H1 (cell line): ENCODE data around the gene TAOK1. TPM values are rescaled to one million over a fixed set of nuclear protein-coding genes. Genes with fewer than 3 reads are reported as not detected.

Experiments used
- CTCF ChIA-PET: fragments of 300-600 bp; sonication (Branson Sonifier 250); formaldehyde crosslinking; loops from one replicate; lab custom pipeline; 2021; ENCODE audit not compliant: partially characterized antibody; lab: Charles Lee
- POLR2A ChIA-PET: fragments of 300-600 bp; sonication (Branson Sonifier 250); formaldehyde crosslinking; loops from one replicate; lab custom pipeline; 2021; ENCODE audit warnings: inconsistent platforms; ENCODE audit not compliant: partially characterized antibody; lab: Charles Lee
- DNase-seq, 2 experiments: peaks; one replicate each; pipeline versions ENCODE4 v3.0.0 to v3.0.0-alpha.2; 2010 to 2022; ENCODE audit warnings: low spot score in 2 of 2, low read depth in 1 of 2, mixed read lengths in 1 of 2
- FAIRE-seq: peaks from 2 replicates; lab custom pipeline; 2011; peaks lifted over from hg19 to GRCh38; lab: Jason Lieb, UNC
- H2AFZ ChIP-seq: 2 replicates; pipeline ENCODE4 v1.8.1; 2012; ENCODE audit warnings: low read length, inconsistent platforms
- H2AK5ac ChIP-seq: 2 replicates; pipeline ENCODE4 v1.6.1; 2013; ENCODE audit warnings: low read depth, low read length
- H2BK120ac ChIP-seq: replicated peaks from 2 replicates; pipeline ENCODE3; 2013; ENCODE audit warnings: low read depth, low read length, inconsistent platforms
- H2BK12ac ChIP-seq: 2 replicates; pipeline ENCODE4 v1.6.1; 2013; ENCODE audit warnings: low read depth, low read length
- H2BK15ac ChIP-seq: 2 replicates; pipeline ENCODE4 v1.6.1; 2013; ENCODE audit warnings: low read length
- H2BK20ac ChIP-seq: 2 replicates; pipeline ENCODE4 v1.6.1; 2013; ENCODE audit warnings: low read length
- H2BK5ac ChIP-seq: 2 replicates; pipeline ENCODE4 v1.6.1; 2013; ENCODE audit warnings: low read depth, low read length
- H3K14ac ChIP-seq: 2 replicates; pipeline ENCODE4 v1.6.1; 2013; ENCODE audit warnings: inconsistent platforms; ENCODE audit not compliant: insufficient read length
- H3K18ac ChIP-seq: 2 replicates; pipeline ENCODE4 v1.6.1; 2013; ENCODE audit warnings: low read length; ENCODE audit errors: extremely low read depth
- H3K23ac ChIP-seq: 2 replicates; pipeline ENCODE4 v1.6.1; 2013; ENCODE audit warnings: inconsistent platforms; ENCODE audit not compliant: insufficient read length
- H3K23me2 ChIP-seq: 2 replicates; pipeline ENCODE4 v1.6.1; 2013; ENCODE audit warnings: low read depth, low read length
- H3K27ac ChIP-seq: 2 replicates; pipeline ENCODE4 v1.6.1; 2011; ENCODE audit warnings: low read depth, low read length, inconsistent platforms
- H3K27me3 ChIP-seq, 4 experiments: replicated peaks in 1 of 4; 1 replicate in 1 of 4; 2 replicates in 3 of 4; pipeline versions ENCODE4 v1.6.1 to v1.8.1; 2011 to 2013; ENCODE audit warnings: low read length in 3 of 4, mild to moderate bottlenecking in 3 of 4, inconsistent platforms in 2 of 4, mixed read lengths in 2 of 4, moderate library complexity in 1 of 4; ENCODE audit not compliant: control insufficient read depth in 3 of 4, insufficient read depth in 3 of 4; ENCODE audit errors: extremely low read depth in 1 of 4
- H3K36me3 ChIP-seq, 4 experiments: 2 replicates each; pipeline versions ENCODE4 v1.6.1 to v1.8.1; 2011 to 2013; ENCODE audit warnings: mild to moderate bottlenecking in 4 of 4, low read length in 3 of 4, moderate library complexity in 2 of 4, control low read depth in 1 of 4, inconsistent platforms in 1 of 4; ENCODE audit not compliant: insufficient read depth in 4 of 4, control insufficient read depth in 2 of 4
- H3K4ac ChIP-seq: replicated peaks from 2 replicates; pipeline ENCODE3; 2013; ENCODE audit warnings: low read length, low read depth, mixed read lengths, inconsistent platforms; ENCODE audit not compliant: insufficient read length
- H3K4me1 ChIP-seq, 4 experiments: replicated peaks in 1 of 4; 1 replicate in 1 of 4; 2 replicates in 3 of 4; pipeline versions ENCODE4 v1.6.1 to v1.8.1; 2011 to 2013; ENCODE audit warnings: low read length in 3 of 4, inconsistent platforms in 2 of 4, mixed read lengths in 1 of 4; ENCODE audit not compliant: insufficient read depth in 4 of 4, control insufficient read depth in 3 of 4
- H3K4me2 ChIP-seq, 2 experiments: 2 replicates each; pipeline versions ENCODE4 v1.6.1 to v1.8.1; 2011 to 2013; ENCODE audit warnings: low read depth in 2 of 2, low read length in 2 of 2, control low read depth in 1 of 2, inconsistent platforms in 1 of 2, mild to moderate bottlenecking in 1 of 2; ENCODE audit not compliant: insufficient read depth in 1 of 2
- H3K4me3 ChIP-seq, 4 experiments: fragments of 200-600, 300-600 bp in 1 of 4; sonication (generic), shearing (Covaris generic), sonication (Bioruptor Twin) in 1 of 4; 2 replicates each; pipeline versions ENCODE4 v1.5.1 to v1.8.1; 2011 to 2016; ENCODE audit warnings: low read length in 4 of 4, low read depth in 3 of 4, control low read depth in 2 of 4, inconsistent platforms in 2 of 4, mild to moderate bottlenecking in 2 of 4, mixed read lengths in 1 of 4, moderate library complexity in 1 of 4; ENCODE audit not compliant: insufficient read depth in 2 of 4; ENCODE audit errors: extremely low read depth in 1 of 4
- H3K56ac ChIP-seq: replicated peaks from 2 replicates; pipeline ENCODE3; 2013; ENCODE audit warnings: low read depth, mild to moderate bottlenecking, mixed read lengths, low read length, inconsistent platforms; ENCODE audit not compliant: insufficient read length
- H3K79me1 ChIP-seq: 2 replicates; pipeline ENCODE4 v1.6.1; 2013; ENCODE audit warnings: low read depth, low read length, control low read depth
- H3K79me2 ChIP-seq, 2 experiments: 2 replicates each; pipeline versions ENCODE4 v1.6.1 to v1.8.1; 2012 to 2013; ENCODE audit warnings: low read length in 2 of 2, mild to moderate bottlenecking in 2 of 2, inconsistent platforms in 1 of 2; ENCODE audit not compliant: insufficient read depth in 2 of 2, control insufficient read depth in 1 of 2
- H3K9ac ChIP-seq, 4 experiments: replicated peaks in 1 of 4; 1 replicate in 1 of 4; 2 replicates in 3 of 4; pipeline versions ENCODE4 v1.6.1 to v1.8.1; 2011 to 2013; ENCODE audit warnings: low read depth in 3 of 4, low read length in 3 of 4, control low read depth in 2 of 4, mild to moderate bottlenecking in 2 of 4, moderate library complexity in 2 of 4, inconsistent platforms in 1 of 4; ENCODE audit errors: extremely low read depth in 1 of 4
- H3K9me3 ChIP-seq, 2 experiments: 2 replicates each; pipeline versions ENCODE4 v1.6.1 to v1.8.1; 2012 to 2013; ENCODE audit warnings: mild to moderate bottlenecking in 2 of 2, moderate library complexity in 2 of 2, control low read depth in 1 of 2, inconsistent platforms in 1 of 2, low read depth in 1 of 2, low read length in 1 of 2, mixed read lengths in 1 of 2; ENCODE audit not compliant: insufficient read depth in 2 of 2
- H4K20me1 ChIP-seq, 2 experiments: replicated peaks in 1 of 2; 2 replicates each; pipeline versions ENCODE3 to v1.8.1; 2011 to 2013; ENCODE audit warnings: inconsistent platforms in 2 of 2, low read length in 2 of 2, mild to moderate bottlenecking in 1 of 2; ENCODE audit not compliant: insufficient read depth in 2 of 2, control insufficient read depth in 1 of 2
- H4K5ac ChIP-seq: 2 replicates; pipeline ENCODE4 v1.6.1; 2013; ENCODE audit warnings: low read length, low read depth, mixed read lengths, inconsistent platforms; ENCODE audit not compliant: insufficient read length
- H4K8ac ChIP-seq: 2 replicates; pipeline ENCODE4 v1.8.0; 2013; ENCODE audit warnings: mild to moderate bottlenecking, moderate library complexity, low read length, inconsistent platforms; ENCODE audit not compliant: insufficient read depth; ENCODE audit errors: extremely low read depth
- H4K91ac ChIP-seq: replicated peaks from 2 replicates; pipeline ENCODE3; 2013; ENCODE audit warnings: low read length, mixed read lengths, inconsistent platforms; ENCODE audit not compliant: insufficient read length
- BACH1 ChIP-seq: IDR thresholded peaks from 2 replicates; pipeline ENCODE4 v1.6.1; 2012; ENCODE audit warnings: low read length, improper control_type of control experiment
- BRCA1 ChIP-seq: IDR thresholded peaks from 2 replicates; pipeline ENCODE4 v1.6.1; 2012; ENCODE audit warnings: low read depth, low read length, improper control_type of control experiment
- EP300 ChIP-seq, 2 experiments: IDR thresholded peaks; 1 replicate in 1 of 2; 2 replicates in 1 of 2; pipeline ENCODE4 v1.6.1; 2011 to 2012; ENCODE audit warnings: low read depth in 2 of 2, low read length in 2 of 2, mild to moderate bottlenecking in 2 of 2, borderline replicate concordance in 1 of 2, inconsistent platforms in 1 of 2, moderate library complexity in 1 of 2
- EZH2 ChIP-seq: fragments of 200-600 bp; sonication (generic); IDR thresholded peaks from 2 replicates; pipeline ENCODE4 v1.7.1; 2012; ENCODE audit warnings: low read depth, mild to moderate bottlenecking, moderate library complexity, low read length, inconsistent platforms; ENCODE audit not compliant: severe bottlenecking
- KDM1A ChIP-seq: fragments of 200-600, 300-600 bp; sonication (generic); IDR thresholded peaks from 2 replicates; pipeline ENCODE4 v1.7.1; 2016; ENCODE audit warnings: mild to moderate bottlenecking, low read length, borderline replicate concordance
- RBBP5 ChIP-seq: IDR thresholded peaks from 2 replicates; pipeline ENCODE4 v1.7.1; 2012; ENCODE audit warnings: low read depth, mild to moderate bottlenecking, inconsistent platforms, low read length, moderate library complexity, borderline replicate concordance
- RFX5 ChIP-seq: IDR thresholded peaks from 2 replicates; pipeline ENCODE4 v1.6.1; 2011; ENCODE audit warnings: low read depth, low read length, improper control_type of control experiment, borderline replicate concordance
- RNF2 ChIP-seq: fragments of 200-900, 300-1000 bp; sonication (generic); IDR thresholded peaks from 2 replicates; pipeline ENCODE4 v1.7.1; 2016; ENCODE audit warnings: borderline replicate concordance, low read depth, mild to moderate bottlenecking, antibody characterized with exemption, low read length; ENCODE audit not compliant: poor library complexity, severe bottlenecking; ENCODE audit errors: missing control alignments
- SIRT6 ChIP-seq: IDR thresholded peaks from one replicate; pipeline ENCODE4 v1.7.1; 2012; ENCODE audit warnings: low read length, inconsistent platforms
- SIX5 ChIP-seq: IDR thresholded peaks from 2 replicates; pipeline ENCODE4 v1.6.1; 2011; ENCODE audit warnings: mild to moderate bottlenecking, low read depth, low read length
- USF2 ChIP-seq: IDR thresholded peaks from 2 replicates; pipeline ENCODE4 v1.6.1; 2011; ENCODE audit warnings: low read length, improper control_type of control experiment
- WGBS, 2 experiments: shearing (Covaris generic) in 1 of 2; methylation state at CpG; one replicate each; pipeline versions ENCODE4 v1.1.6 to v1.1.7; 2013 to 2015; ENCODE audit warnings: low lambda C conversion rate in 2 of 2, mixed read lengths in 2 of 2, inconsistent platforms in 1 of 2, low coverage in 1 of 2, missing lambda C conversion rate in 1 of 2; ENCODE audit not compliant: insufficient replicate concordance in 2 of 2, insufficient coverage in 1 of 2, insufficient read length in 1 of 2; ENCODE audit errors: extremely low coverage in 1 of 2, missing lambda C conversion rate in 1 of 2; 5-methylcytosine and 5-hydroxymethylcytosine counted together
- polyA plus RNA-seq, 7 experiments: library from polyadenylated mRNA; depleted of rRNA in 3 of 7; stranded (reverse) in 5 of 7; unstranded in 2 of 7; fragments of >200 nt in 5 of 7; fragments of 200-250 nt in 2 of 7; gene quantifications; 1 replicate in 5 of 7; 2 replicates in 1 of 7; 4 replicates in 1 of 7; pipeline versions ENCODE4 v1.2.1 to v1.2.3, GENCODE V29; 2011 to 2013; ENCODE audit warnings: missing spikeins in 2 of 7, mixed read lengths in 2 of 7
- total RNA-seq: library from RNA; stranded (reverse); fragmentation: NEBNext Ultra II Directional; extraction: Animal tissue kit (Norgen Biotek cat#: 25700); gene quantifications from 2 replicates; pipeline ENCODE4 v1.2.1, GENCODE V29; 2021

TAOK1 gene
- total and polyA plus RNA-seq, 2 of the 8 experiments (the other 6 are each of a cell fraction or from before 2014, with no cell fraction given): 12.2 to 90.6 TPM

GRCh38 chr17:29587591-29587990 lies 197.4 kb downstream of the TAOK1 start:
- no peak overlapping the region for H2AFZ ChIP-seq
- peak overlapping the region; percentile 12; the same call in 1 of the 2 replicates for H2BK15ac ChIP-seq
- H3K18ac ChIP-seq: no peak overlapping the region
- no peak overlapping the region for H3K4ac ChIP-seq
- peaks cover 7 to 44% (median 35%) of the 10 kb centered on the region in 4 experiments for H3K4me1 ChIP-seq
- H3K23me2 ChIP-seq: peaks cover 32% of the 10 kb centered on the region; the same call in 1 of the 2 replicates
- H4K20me1 ChIP-seq: peaks cover 15 to 35% of the 10 kb centered on the region in 2 experiments
- peak overlapping the region; percentile 93 to 95; a peak in 2 of 4 replicates for H3K4me2 ChIP-seq
- H3K79me2 ChIP-seq: peaks cover 0 to 42% of the 10 kb centered on the region in 2 experiments; a peak in 2 of 4 replicates
- H2BK120ac ChIP-seq: no peak overlapping the region
- no peak overlapping the region for H3K23ac ChIP-seq
- H3K27me3 ChIP-seq: peaks cover 0 to 6% (median 5%) of the 10 kb centered on the region in 4 experiments; a peak in 2 of 7 replicates
- FAIRE-seq (no peak), DNase-seq (no peak)
- H3K27ac ChIP-seq: no peak overlapping the region
- H4K91ac ChIP-seq: no peak overlapping the region
- POLR2A ChIA-PET: interaction anchor here (0.6 to 1.8 kb wide), 4 partner anchors 11 to 321 kb away, joined by 3 to 8 read pairs (median 4); no protein-coding TSS in a partner anchor
- no peak overlapping the region for H4K5ac ChIP-seq
- no peak overlapping the region for H3K56ac ChIP-seq
- WGBS, 2 experiments: 80% methylated on average over 6 of the region's 6 CpGs; no CpG with 5 or more reads in 1 of the 2 experiments
- H3K36me3 ChIP-seq: 0 out of 8 replicates have a peak, but pooled peaks cover 0 to 3% (median 0%) of the 10 kb centered on the region in 4 experiments
- H3K4me3 ChIP-seq: peak overlapping the region in 3 of 4 experiments; percentile 64 to 82 (median 76); a peak in 1 of 8 replicates
- no peak overlapping the region for H4K8ac ChIP-seq
- H2AK5ac ChIP-seq: no peak overlapping the region
- H3K9ac ChIP-seq: no peak overlapping the region
- CTCF ChIA-PET: interaction anchor here (0.9 to 14.8 kb wide), 7 partner anchors 9 to 218 kb away, joined by 3 to 193 read pairs (median 11); partner anchors contain the start of gene CORO6
- H3K79me1 ChIP-seq: peaks cover 19% of the 10 kb centered on the region
- no peak overlapping the region for H2BK5ac ChIP-seq
- H2BK20ac ChIP-seq: no peak overlapping the region
- H3K9me3 ChIP-seq: no peaks in the 10 kb centered on the region
- no peak overlapping the region for H3K14ac ChIP-seq
- no peak overlapping the region for H2BK12ac ChIP-seq
- TF ChIP-seq RBBP5 (no peak), EZH2 (no peak), BACH1 (no peak), EP300 (IDR thresholded peaks at IDR 0.05; ENCODE audit: borderline replicate concordance in 1 of 2, low read depth in 2 of 2, low read length in 2 of 2) (no peak), SIRT6 (no peak), RFX5 (no peak), KDM1A (no peak), RNF2 (no peak), BRCA1 (no peak), SIX5 (no peak), USF2 (no peak)
